ENCODE results near the gene PEX1.
"Not testable (repeated sequence)": the region's sequence is repeated elsewhere in the genome, so short reads cannot be mapped to it uniquely, and the experiment has no call there.

PEX1 gene

GRCh38 chr7:92456236-92456635 is 72.1 kb downstream of the PEX1 start:
- DNase-seq, result peak; percentile 55

DNA sequence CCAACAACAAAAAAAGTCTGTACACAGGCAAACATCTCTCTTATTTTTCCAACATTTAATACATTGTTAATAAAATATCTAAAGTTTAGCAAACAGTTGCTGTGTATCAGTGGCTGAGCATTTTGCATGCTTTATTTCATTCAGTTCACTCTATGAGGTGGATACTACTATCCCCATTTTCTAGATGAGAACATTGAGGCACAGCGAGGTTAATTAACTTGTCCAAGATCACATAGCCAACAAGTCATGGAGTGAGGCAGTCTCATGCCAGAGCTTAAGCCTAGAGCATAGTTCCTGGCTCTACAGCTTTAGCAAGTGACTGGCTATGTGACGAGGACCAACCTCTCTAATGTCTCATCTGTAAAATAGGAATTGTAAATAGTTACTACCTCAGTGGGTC is 76.7 kb downstream of the PEX1 start:
- no peak for DNase-seq

DNA sequence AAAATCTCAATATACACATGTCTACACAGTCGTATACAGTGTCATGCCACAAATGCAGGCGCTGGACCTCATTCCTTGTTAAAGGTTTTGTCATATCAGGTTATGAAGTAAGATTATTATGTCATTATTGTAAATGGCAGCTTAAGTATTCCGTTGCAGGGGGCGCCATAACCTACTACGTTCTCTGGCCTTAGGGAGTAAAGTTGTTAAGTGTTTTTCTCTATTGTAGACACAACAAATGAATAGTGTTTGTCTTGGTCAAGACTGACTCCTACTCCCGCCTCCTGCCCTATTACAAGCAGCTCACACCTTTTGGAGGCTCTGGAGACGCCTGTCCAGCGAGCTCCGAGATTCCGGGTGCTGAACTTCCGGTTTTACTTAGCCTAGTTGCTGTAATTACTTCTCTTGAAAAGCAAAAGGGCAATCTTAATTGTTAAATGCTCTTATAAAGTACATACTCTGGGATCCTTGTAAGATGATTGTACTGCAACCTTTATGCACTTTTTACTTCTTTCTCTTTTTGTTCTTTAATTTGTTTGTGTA is 80.0 kb downstream of the PEX1 start:
- DNase-seq, result peak; percentile 35

DNA sequence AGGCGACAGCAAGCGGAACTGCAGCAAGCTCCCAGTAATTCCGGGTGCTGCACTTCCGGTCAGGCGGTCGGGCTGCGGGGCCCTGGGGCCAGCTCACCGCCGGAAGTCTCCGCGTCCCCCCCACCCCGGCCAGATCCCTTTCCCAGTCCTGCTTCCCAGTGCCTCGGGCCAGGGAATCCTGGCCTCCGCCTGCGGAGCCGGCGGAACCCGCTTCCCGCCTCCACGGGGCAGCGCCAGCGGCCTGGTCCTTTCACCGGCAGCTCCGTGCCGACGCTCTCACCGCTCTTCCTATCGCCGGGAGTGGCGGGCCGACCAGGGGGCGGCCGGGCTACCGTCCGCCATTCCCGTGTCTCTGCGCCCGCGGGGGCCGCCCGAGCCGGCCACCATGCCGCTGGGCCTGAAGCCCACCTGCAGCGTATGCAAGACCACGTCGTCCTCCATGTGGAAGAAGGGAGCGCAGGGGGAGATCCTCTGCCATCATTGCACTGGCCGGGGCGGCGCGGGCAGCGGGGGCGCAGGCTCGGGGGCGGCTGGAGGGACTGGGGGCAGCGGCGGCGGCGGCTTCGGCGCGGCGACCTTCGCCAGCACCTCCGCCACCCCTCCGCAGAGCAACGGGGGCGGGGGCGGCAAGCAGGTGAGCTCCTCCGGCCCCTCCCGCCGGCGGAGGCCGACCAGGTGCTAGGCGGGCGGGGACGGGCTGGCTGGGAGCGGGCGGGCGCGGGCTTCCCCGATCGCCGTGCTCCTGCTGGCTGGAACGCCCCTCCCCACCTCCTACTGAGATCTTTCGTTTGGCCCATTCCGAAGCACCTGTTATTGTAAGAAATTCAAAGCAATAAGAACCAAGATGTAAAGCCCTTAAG is 80.7 kb downstream of the PEX1 start, which contains the start of gene GATAD1:
TSS of gene GATAD1 (plus strand) at position 138 of the 860 bp plus-strand sequence. CDS start at position 386, 248 bp downstream.
- DNase-seq, result peak; percentile 90

- no peak for DNase-seq
These were observed 81.4 kb downstream of the PEX1 start for GRCh38 chr7:92446869-92447344.

DNA sequence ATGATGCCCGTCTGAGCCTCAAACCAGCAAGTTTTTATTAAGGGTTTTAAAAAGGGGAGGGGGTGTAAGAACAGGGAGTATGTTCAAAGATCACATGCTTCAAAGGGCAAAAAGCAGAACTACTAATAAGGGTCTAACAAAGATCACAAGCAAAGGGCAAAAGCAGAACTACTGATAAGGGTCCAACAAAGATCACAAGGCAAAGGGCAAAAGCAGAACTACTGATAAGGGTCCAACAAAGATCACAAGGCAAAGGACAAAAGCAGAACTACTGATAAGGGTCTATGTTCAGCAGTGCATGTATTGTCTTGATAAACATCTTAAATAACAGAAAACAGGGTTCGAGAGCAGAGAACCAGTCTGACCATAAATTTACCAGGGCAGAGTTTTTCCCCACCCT is 85.6 kb downstream of the PEX1 start:
- not testable (repeated sequence) for DNase-seq

DNA sequence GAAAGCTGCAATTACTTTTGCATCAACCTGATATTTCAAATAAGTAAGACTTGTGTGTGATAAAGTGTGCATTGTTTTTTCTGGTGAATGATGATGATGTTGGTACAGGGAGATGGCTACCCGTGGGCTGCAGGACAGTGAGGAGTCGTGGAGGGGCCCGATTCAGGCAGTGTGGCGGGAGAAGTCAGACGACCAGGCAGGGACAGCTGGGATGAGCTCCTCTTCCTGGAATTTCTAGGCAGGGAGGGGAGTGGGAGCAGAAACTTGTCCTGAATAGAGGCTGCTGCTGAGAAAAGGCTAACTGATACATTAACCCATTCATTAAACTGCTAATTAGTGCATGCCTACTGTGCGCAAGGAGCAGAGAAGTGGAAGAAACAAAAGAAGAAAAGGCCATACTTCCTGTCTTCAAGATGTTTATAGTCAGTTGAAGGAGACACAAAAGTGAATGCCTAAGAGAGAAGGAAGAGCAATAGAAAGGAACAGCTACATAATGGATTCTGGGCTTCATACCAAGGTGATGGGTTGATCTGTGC is 90.3 kb downstream of the PEX1 start:
- no peak for DNase-seq
